Choroid plexus epithelial cell (primary cell): ENCODE results near the gene EIF4B.

Experiments
- DNase-seq: peaks from one replicate; pipeline ENCODE4 v3.0.0-alpha.2; 2010; ENCODE audit warnings: low read depth
- H3K4me3 ChIP-seq: 2 replicates; pipeline ENCODE4 v1.5.1; 2011; ENCODE audit warnings: low read depth, mild to moderate bottlenecking, control low read depth, low read length, moderate library complexity
- TF ChIP-seq, protein P1 (sequence below): conservative IDR thresholded peaks from 2 replicates; pipeline ENCODE4 v1.5.1; 2011; ENCODE audit warnings: low read depth, mild to moderate bottlenecking, control low read depth, inconsistent platforms, low read length, moderate library complexity

The EIF4B gene

GRCh38 chr12:53055471-53056266, 49.4 kb downstream of the EIF4B start:
- no peak for DNase-seq
- TF ChIP-seq, protein P1, sequence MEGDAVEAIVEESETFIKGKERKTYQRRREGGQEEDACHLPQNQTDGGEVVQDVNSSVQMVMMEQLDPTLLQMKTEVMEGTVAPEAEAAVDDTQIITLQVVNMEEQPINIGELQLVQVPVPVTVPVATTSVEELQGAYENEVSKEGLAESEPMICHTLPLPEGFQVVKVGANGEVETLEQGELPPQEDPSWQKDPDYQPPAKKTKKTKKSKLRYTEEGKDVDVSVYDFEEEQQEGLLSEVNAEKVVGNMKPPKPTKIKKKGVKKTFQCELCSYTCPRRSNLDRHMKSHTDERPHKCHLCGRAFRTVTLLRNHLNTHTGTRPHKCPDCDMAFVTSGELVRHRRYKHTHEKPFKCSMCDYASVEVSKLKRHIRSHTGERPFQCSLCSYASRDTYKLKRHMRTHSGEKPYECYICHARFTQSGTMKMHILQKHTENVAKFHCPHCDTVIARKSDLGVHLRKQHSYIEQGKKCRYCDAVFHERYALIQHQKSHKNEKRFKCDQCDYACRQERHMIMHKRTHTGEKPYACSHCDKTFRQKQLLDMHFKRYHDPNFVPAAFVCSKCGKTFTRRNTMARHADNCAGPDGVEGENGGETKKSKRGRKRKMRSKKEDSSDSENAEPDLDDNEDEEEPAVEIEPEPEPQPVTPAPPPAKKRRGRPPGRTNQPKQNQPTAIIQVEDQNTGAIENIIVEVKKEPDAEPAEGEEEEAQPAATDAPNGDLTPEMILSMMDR = no peak
- H3K4me3 ChIP-seq = no peak overlapping the region

DNA sequence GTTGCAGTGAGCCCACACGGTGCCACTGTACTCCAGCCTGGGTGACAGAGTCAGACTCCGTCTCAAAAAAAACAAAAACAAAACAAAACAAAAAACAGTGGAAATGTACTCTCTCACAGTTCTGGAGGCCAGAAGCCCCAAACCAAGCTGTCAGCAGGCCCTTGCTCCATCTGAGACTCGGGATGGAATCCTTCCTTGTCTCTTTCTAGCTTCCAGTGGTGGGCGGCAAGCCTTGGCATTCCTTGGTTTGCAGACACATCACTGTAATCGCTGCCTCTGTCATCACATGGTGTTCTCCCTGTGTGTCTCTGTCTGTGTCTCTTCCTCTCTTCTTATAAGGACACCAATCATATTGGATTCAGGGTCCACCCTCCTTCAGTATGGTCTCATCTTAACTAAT, 50.0 kb downstream of the EIF4B start:
- peak; percentile 40 for DNase-seq
- no peak overlapping the region for H3K4me3 ChIP-seq
- TF ChIP-seq, protein P1 = no peak

GRCh38 chr12:53056901-53057300, 50.6 kb downstream of the EIF4B start:
- TF ChIP-seq, protein P1 = no peak
- no peak overlapping the region for H3K4me3 ChIP-seq
- DNase-seq = no peak

DNA sequence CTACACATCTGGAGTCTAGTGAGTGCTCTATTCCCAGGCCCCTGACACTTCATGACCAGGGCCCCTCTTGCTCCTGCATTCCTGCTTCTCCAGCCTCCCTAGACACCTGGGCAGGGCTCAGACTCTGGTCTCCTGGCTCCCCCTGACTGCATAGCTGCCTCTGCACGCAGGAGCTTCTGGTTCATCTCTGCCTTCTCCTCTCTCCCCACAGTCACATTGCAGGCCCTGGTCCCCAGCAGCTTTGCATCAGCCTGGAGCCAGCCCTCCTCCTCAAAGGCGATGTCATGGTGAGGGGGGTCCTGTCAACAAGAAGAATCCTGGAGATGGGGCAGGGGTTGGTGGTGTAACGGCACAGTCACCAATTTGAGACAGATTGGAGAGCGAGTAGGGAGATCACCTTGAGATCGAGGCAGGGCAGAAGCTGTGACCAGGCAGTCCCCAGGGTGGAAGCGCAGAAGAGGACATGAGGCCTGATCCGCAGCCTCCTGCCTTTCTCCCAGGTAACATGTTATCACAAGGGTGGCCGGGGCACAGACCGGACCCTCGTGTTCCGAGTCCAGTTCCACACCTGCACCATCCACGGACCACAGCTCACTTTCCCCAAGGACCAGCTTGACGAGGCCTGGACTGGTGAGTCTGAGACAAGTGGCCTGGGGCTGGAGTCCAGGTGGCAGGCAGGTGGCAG, 51.7 kb downstream of the EIF4B start:
- no peak for DNase-seq
- TF ChIP-seq, protein P1 = no peak
- no peak overlapping the region for H3K4me3 ChIP-seq

DNA sequence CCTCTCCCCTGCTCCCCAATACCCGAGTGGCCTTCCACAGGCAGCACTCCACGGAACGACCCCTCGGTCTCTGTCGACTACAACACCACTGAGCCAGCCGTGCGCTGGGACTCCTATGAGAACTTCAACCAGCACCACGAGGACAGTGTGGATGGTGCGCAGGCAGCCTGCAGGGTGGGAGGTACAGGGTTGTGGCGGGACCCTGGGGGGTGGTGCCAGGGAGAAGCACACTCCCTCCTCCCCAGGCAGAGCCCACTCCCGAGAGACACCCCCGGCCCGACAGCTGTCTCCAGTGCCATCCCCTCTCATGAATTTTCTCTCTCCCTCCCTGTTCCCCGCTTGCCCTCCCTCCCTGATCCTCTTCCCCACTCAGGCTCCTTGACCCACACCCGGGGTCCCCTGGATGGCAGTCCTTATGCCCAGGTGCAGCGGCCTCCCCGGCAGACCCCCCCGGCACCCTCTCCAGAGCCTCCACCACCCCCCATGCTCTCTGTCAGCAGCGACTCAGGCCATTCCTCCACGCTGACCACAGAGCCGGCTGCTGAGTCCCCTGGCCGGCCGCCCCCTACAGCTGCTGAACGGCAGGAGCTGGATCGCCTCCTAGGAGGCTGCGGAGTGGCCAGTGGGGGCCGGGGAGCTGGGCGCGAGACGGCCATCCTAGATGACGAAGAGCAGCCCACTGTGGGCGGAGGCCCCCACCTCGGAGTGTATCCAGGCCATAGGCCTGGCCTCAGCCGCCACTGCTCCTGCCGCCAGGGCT, 52.6 kb downstream of the EIF4B start:
- DNase-seq = no peak
- TF ChIP-seq, protein P1 = no peak

GRCh38 chr12:53059434-53060063, 53.3 kb downstream of the EIF4B start:
- H3K4me3 ChIP-seq = no peak overlapping the region
- DNase-seq = no peak
- TF ChIP-seq, protein P1 = no peak

More for the DNA sequence above, 52.6 kb downstream of the EIF4B start:
- H3K4me3 ChIP-seq = no peak overlapping the region
